HG03066 (cell line): ENCODE measurements around the gene TBX2.

ENCODE experiments used
- ATAC-seq: cut with Tn5 transposase; IDR thresholded peaks from one replicate; pipeline ENCODE4 v1.9.1; 2021; ENCODE audit warnings: low read depth; ENCODE audit not compliant: unreplicated experiment

TBX2 gene

DNA sequence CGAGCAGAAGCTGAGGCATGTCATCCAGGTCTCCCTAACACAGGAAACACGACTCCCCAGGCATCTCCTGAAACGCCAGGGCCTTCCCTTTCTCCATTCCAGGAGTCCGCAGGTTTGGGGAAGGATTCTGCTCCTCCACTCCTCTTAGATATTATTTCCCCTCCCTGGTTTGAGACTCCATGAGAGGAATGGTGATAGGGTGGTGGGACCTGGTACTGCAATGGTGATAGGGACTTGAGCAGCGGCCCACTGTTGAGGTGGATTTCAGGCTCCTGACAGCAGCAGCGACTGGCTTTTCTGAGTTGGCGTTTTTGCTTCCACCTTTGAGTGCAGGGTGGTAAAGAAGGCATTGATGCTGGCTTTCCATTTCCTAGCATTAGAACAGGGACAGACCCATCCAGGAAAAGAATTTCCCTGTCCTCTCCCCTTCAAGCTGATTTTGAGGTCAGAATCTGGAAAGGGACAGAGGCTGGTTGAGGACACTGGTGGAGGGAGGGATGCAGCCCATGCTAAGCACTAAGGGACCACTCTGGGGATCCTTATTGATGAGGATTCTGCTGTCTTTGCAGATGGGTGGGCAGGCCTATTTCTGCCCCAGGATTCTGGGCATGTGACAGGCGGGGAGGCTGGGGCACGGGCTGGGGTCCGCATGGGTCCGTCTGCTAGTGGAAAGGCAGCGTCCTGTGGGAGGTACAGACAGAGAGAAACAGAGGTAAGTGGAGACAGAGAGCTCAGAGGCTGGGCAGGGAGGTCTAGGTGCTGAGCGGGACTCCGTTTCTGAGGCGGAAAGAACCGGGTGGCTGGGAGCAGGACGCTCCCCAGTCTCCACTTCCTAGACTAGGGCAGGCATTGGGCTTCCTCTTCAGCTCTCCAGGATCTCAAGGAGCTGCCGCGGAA, 51.2 kb downstream of the TBX2 start:
- ATAC-seq = no peak

DNA sequence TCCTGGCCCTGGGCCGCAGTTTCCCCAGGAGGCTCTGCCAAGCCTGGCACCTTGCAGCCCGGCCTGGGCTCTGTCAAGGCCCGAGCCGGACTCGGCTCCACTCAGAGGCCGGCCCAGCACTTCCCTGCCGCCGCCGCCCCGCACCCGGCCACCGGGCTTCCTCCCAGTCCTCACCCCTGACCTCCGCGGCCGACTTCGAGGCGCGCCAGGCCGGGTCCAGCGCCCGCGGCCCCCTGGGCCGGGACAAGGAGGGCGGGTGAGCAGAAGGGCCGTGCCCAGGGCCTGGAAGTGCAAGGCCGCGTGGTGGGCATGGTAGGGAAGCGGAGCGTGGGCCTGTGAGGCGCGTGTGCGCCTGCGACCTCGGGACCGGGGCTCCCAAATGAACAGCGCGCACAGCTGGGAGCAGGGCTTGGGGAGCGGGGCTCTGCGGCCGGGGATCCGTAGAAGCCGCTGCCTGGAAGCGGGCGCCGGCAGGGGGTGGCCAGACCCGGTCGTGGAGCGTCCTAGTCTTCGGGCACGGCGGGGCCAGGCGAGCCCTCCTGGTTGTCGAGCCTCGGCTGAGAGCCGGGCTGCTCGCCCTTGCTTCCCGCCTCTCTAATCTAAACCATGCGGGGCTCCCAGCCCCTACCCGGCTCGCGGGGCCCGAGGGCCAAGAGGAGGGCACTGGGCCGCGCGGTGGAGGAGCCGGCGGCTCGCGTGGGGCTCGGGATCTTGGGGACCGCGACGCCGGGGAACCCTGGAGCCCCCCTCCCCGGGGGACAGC, 52.1 kb downstream of the TBX2 start:
- ATAC-seq = no peak

DNA sequence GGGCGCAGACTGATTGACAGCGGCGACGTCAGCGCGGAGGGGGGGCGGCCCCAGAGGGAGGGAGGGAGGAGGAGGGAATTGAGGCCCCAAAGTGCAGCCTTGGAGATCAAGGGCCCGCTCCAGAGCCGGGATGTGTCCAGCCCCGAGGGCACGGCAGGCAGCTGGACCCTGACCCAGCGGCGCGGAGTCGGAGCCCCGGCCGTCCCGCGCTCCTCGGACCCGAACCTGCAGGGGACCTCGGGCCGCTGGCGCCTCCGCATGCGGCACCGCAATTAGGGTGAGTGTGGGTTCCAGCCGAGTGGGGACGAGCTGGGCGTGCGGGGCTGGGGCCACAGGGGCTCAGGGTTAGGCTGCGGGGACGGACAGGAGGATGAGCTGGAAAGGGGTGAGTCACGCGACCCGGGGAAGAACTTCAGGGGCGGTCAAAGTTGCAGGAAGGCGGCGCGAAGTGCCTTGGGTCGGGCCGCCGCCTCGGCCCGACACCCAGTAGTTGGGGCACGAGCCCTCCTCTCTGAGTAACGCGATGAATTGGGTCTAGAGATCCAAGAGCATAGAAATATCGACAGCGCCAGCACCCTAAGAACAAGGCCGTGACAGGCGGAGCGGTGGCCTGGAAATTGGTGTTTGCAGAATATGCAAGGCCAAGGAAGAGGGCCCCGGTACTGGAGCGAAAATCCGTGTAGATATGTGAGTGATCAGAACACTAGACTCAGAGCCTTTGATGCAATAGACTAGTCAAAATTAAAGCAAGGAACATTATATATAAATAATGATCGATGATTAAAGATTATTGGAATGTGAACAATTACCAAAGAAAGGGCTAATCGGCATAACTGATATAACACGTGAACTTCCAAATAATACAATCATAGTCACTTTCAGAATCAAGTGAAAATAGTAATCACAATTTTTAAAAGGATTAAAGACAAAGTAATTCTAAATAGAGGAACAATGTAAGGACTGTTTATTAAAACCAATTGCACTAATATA, 53.0 kb downstream of the TBX2 start, which contains the start of gene TBX4:
TBX4 (plus strand) TSS at position 122 of the 990 bp plus-strand sequence. CDS start 4,069 bp downstream, outside the sequence.
- ATAC-seq = no peak

DNA sequence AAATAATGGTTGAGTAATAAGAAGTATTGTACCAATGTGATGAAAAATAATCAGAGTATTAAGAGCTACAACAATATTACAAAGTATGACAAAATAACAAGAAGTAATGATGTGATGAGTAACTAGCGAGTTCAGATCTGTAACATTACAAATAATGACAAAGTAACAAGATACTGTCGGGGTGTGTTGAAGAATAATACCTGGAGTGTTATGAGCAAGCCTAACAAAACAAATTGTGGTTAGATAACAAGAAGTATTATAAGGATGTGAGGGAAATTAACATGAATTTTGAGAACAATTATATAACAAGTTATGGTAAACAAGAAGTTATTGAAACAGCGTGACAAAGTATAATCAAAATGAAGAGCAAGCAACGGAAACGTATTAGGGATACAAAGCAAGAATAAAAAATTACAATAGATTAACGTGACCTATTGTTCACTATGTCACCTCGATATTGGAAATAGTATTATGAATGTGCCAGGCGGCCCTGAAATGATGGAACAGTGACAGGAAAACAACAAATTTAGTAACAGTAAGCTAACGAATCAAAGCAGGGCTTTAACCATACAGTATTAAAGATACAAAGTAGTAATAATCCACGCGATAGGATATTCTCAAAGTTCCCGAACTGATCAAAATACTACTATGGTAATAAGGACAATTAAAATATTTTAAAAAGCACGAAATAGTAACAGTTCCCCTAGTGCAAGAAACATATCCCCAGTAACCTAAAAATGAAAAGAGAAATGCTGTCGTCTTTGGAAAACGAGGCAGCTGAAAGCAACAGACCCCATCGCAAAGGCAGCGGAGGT, 54.1 kb downstream of the TBX2 start:
- ATAC-seq = no peak

DNA sequence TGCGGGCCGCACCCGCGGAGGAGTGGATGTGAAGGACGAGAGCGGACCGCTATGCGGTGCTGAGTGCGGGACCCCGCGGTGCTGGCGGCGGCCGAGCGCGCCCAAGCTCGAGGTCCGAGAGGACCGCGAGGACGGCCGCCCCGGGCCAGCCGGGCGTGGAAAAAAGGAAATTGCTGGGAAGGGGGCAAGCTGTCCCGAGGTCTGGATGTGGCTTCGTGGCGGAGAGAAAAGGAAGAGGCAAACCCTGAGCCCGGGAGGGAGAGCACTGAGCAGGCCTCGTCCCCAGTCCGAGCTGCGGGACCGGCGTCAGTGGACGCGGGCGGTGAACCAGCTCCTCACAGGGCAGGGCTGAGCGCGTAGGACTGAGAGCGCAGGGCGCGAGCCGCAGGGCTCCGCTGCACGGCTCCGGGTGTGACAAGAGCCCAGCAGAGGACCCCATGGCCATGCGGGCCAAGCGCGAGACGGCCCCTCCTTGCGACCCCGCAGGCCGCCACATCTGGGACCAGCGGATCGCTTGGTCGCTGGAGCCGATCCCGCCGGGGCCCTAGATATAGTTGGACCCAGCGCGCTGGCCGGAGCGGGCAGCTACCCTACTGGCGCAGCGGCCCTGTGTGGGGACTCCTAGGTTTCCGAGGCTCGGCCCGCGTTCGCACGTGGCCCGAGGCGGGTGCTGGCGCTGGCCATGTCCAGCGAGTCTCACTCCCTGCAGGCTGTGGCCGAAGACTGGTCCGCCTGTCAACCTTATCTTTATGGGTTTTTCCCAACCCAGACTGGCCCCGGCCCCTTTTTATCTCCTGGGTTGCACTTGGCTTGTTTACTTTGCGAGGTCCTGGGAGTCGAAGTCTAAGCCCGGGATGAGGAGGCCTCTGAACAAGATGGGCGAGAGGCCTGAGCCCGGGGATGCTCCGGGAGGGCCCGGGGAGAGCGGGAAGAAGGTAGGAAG, 55.0 kb downstream of the TBX2 start:
- ATAC-seq = no peak

DNA sequence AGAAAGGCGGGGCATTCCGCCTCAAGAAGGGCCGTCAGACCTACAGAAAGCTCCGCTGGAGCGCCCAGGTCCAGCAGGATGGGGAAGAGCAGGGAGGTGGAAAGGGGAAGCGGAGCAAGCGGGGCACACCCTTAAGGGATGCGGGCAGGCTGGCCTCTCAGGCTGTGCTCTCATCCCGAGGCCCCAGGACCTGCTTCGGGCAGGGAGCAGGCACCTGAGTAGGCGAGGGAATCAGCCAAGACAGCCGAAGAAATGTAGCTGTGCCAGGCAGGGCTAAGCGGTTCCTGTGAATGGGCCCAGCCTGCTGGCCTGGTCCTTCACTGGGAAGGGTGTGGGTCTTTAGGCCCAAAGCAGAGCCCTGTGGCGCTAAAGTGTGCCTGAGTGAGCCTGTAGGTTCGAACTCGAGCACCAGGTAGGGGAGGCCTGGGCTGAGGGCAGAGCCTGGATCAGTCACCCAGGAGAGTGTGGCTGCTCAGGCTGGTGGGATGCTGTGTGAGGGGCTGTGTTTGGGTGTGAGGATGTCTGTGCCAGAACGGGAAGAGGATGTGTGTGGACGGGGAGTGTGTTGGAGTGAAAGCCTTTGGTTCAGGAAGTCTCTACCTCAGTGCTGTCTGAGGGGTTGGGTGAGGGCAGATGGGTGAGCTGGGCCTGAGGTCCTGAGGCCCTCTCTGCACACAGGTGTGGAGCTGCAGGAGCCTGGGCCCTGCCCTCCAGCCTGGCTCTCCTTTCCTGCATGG, 55.8 kb downstream of the TBX2 start:
- ATAC-seq = no peak

DNA sequence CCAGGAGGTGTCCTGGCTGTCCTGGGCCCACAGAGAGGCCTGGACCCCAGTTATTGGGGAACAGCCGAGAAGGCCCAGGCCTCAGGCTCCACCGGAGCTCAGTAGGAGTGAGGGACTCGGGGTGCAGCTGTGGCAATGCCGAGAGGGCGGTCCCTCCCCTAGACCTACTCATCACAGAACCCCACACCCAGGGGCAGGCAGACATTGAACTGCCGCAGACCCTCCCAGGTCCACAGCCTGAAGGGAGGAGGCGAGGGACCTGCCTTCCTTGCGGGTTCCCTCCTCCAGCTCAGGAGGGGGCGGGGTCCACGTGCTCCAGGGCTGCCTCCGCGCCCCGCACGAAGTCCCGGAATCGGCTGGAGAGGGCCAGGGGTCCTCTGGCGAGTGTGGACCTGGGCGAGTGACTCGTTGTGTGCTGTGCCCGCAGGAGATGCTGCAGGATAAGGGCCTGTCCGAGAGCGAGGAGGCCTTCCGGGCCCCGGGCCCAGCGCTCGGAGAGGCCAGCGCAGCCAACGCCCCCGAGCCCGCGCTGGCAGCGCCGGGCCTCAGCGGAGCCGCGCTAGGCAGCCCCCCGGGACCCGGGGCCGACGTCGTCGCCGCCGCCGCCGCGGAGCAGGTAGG, 56.5 kb downstream of the TBX2 start:
- no peak for ATAC-seq

DNA sequence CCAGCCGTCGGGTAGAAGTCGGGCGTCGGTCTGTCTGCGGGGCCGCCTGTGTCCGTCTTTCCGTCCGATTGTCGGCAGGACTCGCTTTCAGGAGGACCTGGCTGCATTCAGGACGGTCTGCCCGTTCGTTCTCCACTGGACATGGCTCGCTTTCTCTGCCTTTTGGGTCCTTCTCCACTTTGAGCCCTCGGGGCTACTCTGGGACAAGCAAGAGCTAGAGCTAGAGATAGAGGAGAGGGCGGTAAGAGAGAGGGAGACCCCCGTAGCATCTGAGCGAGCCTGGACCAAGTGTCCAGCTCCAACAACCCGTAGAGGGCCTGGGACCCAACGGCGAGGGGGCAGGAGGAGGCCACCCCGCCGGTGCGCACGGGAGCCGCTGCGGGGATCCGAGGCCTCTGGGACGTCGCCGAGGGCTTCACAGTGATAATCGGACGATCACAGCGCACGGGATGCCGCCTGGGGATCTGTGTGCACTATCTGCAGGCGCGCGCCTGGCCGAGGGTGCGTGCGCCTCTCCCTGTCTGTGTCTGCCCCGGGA, 57.1 kb downstream of the TBX2 start:
- ATAC-seq = no peak

DNA sequence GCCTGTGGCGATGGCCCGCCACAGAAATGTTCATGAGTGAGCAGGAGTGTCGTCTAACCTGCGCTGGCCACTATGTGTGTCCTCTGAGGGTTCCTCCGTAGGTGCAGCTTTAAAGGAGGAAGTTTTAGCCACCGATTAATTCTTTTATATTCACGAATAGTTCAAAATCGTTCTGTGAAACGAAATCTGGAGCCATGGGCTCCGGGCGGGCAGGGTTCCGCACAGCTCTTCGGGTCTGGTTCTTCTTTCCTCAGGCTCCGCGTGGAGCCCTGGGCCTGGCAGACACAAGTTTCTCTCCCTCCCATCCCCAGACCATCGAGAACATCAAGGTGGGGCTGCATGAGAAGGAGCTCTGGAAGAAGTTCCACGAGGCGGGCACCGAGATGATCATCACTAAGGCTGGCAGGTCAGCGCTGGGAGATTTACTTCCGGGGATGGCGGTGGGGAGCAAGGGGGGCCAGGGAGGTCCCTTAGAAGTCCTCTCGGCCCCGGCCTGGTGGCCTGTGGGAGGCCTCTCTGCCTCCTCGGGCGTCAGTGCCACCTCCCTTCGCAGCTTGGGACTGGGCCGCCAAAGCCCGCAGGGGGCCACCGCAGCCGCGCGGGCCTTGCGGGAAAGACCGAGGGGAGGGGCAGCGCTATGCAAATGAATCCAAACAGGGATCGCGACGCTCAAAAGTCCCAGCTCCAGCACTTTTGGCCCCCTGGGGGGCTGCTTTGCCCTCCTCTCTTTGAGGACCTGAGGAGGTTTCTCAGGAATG, 57.8 kb downstream of the TBX2 start:
- no peak for ATAC-seq

DNA sequence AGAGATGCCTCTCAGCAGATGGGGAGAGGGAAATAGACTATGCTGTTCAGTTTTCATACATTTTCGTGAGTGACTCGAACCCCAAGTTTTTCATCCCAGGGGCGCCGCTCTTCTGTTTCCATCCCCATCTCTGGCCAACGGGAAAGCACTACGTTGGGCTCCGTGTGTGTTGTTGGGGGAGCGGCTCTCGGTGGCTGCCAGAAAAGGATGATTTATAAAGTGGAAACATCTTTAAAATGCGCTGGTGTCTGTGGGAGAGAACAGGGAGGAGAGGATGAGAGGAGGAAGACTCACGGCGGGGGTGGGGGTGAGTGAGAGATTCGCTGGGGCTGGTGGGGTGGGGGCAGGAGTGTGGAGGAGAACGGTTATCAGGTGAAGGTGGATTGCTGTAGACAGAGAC, 58.4 kb downstream of the TBX2 start:
- no peak for ATAC-seq

DNA sequence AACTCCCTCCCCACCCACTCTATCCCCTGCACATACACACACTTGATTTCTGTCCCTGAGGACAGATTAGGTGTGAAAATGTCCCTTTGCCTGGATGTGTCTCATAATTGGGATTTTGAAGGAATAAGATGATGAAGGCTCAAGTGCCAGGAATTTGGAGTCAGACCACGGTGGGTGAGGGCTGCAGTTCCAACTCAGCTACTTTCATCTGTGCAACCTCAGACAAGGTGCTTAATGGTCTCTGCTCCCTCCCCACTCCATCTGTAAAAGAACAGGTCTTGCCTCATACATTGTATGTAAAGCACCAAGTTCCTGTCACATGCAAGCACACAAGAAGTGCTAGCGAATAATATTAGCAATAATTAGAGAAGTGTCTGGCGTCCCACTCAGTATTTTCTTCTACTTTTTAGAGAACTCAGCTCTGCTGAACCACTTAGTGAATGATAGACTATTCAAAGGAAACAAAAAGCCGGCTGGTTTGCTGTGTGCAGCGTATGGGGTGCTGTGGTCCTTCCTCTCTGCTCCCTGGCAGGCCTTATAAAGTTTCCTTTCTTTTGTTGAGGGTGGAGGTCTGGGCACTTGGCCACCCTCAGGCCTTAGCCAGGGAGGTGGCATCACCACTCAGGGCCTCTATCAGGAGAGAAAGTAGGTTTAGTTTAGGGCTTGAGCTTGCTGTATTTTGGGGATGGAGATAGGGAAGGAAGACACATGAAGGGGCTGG, 58.9 kb downstream of the TBX2 start:
- no peak for ATAC-seq
